ENCODE results near the gene PPA2.

DNA sequence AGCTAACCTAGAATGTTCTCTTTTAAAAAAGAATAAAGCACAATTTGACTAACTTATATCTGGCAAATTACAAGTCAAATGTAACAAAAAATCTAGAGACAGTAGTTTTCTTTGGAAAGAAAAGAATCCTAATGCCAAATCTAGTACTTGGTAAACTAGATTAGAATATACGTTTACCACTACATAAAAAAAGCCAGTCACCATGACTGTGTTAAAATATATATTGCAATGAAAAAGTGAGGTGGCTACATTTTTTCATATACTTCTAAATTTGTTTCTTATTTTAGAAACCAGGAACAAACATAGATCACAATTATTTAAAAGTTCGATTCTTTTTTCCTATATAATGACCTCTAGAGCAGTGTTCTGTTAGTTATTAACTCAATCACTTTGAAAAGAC is 29.6 kb upstream of the PPA2 start:
- TF ChIP-seq POLR2A (IDR thresholded peaks at IDR 0.05) (no peak), EP300 (IDR thresholded peaks at IDR 0.05) (no peak)
